GM19025 (cell line): ENCODE measurements around the gene ULK4.
"Not testable (repeated sequence)": the region's sequence is repeated elsewhere in the genome, so short reads cannot be mapped to it uniquely, and the experiment has no call there.

Experiments used
- ATAC-seq: cut with Tn5 transposase; IDR thresholded peaks from one replicate; pipeline ENCODE4 v1.9.1; 2021; ENCODE audit warnings: mild to moderate bottlenecking, low read depth, moderate library complexity; ENCODE audit not compliant: unreplicated experiment

The ULK4 gene

GRCh38 chr3:41874022-41874421 is 87.9 kb downstream of the ULK4 start:
- no peak for ATAC-seq

DNA sequence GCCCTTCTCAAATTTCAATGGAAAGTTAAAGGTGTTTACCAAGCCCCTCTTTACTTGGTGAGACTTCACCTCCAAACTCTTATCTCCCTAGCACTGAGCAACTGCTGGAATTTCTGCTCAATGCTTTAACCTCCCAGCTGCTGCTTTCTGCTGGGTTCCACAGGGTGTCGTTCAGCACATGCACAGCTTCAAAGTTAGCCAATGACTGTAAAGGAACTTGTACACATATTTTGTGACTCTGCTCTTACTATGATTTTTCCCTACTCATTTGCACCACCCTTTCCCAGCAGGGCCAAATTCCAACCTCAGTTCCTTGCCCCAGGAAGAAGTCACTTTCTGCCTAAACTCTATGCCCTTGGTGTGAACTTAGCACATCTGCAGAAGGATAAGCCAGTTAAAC is 89.7 kb downstream of the ULK4 start:
- no peak for ATAC-seq

- no peak for ATAC-seq
Observed at GRCh38 chr3:41867533-41867932, 94.4 kb downstream of the ULK4 start.

GRCh38 chr3:41866298-41866697 is 95.6 kb downstream of the ULK4 start:
- no peak for ATAC-seq

DNA sequence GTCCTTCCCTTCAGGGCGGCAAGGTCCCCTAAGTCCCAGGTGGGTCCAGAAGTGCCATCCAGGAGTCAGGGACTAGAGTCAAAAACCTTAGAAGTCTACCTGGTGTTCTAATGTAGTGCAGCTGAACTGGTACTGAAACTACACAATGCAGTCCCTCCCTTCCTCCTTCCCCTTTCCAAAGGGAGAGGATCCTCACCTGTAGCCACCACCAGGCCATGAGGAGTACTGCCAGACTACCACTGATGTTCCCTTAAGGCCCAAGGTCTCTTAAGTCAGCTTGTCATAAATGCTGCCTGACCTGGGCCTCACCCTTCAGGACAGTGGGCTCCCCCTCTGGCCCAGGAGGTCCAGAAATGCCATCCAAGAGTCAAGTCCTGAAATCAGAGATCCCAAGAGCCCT is 98.9 kb downstream of the ULK4 start:
- no peak for ATAC-seq

GRCh38 chr3:41860489-41860888 is 101.4 kb downstream of the ULK4 start:
- not testable (repeated sequence) for ATAC-seq

DNA sequence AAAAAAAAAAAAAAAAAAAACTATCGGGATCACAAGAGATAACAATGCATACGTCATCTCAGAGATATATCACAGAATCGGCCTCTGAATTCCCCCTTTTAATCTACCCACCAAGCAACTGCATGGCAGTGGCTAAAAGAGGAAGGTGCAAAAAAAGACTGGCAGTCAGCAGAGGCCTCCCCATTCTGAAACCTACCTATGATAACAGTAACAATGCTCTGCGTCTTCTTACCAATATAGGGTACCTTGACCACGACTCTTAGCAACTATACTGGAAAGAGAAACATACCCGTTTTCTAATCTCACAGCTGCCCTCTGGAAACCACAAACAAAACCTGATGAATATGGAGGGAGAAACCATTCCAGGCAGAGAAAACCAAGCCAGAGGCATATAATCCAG is 106.9 kb downstream of the ULK4 start:
- ATAC-seq = no peak

GRCh38 chr3:41853540-41854196 is 108.2 kb downstream of the ULK4 start:
- ATAC-seq = no peak

DNA sequence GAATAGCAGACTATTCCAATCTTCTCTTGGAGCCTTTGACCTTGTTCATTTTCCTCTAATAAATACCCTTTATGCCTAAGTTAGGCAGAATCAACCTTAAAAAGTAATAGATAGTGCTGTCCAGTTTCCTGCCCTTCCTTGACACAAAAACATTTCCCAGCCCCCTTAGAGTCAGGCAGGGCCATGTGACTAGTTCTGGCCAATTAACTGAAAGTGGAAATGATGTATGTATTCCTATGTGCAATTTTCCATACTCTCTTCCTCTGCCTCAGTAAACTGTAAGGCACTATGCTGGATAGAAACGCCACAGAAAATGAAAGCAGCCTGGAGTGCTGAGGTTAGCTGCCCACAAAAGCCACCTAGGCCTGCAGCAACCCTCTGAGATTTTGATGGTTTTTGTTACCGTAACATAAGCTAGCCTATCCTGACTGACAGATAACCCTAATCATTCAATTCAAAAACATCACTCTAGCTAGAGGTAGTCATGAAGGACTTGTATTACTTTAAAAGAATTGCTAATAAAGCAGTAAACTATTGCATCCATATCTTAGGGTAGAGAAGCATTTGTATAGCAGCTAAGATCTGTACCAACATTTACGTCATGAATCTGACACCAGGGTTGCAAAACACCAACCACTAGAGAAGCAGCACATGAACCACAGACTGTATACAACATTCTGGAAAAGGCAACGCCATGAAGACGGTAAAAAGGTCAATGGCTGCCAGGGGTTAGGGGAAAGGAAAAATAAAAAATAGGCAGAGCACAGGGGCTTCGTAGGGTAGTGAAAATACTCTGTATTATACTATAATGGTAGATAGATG is 112.9 kb downstream of the ULK4 start:
- ATAC-seq = no peak

DNA sequence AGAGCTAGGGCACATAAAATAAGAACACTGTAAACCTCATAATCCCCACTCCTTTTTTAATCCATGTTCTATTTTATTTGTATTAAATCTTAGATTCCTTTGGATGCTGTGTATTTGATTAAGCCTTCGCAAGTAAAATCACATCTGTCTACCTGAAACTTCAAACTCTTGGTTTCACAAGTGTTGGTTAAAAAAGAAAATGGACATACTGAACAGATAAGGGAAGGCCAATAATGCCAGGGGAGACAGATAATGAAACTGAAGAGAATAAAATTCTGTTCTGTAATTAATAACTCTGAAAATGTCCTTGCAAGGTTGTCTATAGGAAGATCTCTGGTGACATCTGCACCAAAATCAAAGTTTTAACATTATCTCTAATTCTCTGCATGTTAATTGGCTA is 114.2 kb downstream of the ULK4 start:
- ATAC-seq = no peak

DNA sequence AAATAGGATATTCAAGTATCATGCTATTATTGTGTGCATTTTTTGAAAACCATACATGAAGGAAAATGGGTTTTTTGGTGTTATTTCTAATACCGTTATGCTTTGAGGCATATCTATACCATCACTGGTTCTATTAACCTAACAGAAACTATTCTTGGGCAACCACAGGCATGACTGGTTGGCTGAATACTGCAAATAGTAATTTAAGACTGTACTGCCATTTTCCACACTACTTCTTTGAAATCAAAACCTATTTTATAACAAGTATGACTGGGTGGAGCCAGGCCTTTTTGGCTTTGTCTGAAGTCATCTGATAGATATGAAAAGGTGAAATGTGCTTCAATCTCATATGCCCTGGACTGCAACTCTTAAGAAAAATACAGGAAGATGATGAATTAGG is 115.1 kb downstream of the ULK4 start:
- no peak for ATAC-seq

DNA sequence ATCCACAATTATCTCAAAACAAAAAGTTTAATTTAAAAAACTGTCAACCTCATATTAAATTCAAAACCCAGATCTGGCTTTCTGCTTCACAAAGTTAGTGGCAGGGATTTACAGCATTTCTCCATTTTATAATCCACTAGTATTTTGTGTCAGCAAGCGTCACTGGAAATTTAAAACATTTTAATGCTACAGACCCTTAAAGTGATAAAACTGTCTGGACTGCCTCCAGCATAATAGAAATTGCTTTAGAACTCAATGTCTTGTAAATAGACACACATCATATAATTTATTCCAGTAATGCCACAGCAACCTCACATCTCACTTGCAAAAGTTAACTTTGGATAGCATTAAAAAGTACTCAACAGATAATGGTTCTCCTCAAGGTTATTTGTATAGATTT is 116.1 kb downstream of the ULK4 start:
- ATAC-seq = no peak

DNA sequence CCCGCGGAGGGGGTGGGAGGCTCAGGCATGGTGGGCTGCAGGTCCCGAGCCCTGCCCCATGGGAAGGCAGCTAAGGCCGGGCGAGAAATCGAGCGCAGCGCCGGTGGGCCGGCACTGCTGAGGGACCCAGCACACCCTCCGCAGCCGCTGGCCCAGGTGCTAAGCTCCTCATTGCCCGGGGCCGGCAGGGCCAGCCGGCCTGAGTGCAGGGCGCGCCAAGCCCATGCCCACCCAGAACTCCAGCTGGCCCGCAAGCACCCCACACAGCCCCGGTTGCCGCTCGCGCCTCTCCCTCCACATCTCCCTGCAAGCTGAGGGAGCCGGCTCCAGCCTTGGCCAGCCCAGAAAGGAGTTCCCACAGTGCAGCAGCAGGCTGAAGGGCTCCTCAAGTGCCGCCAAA is 117.6 kb downstream of the ULK4 start:
- ATAC-seq = not testable (repeated sequence)

DNA sequence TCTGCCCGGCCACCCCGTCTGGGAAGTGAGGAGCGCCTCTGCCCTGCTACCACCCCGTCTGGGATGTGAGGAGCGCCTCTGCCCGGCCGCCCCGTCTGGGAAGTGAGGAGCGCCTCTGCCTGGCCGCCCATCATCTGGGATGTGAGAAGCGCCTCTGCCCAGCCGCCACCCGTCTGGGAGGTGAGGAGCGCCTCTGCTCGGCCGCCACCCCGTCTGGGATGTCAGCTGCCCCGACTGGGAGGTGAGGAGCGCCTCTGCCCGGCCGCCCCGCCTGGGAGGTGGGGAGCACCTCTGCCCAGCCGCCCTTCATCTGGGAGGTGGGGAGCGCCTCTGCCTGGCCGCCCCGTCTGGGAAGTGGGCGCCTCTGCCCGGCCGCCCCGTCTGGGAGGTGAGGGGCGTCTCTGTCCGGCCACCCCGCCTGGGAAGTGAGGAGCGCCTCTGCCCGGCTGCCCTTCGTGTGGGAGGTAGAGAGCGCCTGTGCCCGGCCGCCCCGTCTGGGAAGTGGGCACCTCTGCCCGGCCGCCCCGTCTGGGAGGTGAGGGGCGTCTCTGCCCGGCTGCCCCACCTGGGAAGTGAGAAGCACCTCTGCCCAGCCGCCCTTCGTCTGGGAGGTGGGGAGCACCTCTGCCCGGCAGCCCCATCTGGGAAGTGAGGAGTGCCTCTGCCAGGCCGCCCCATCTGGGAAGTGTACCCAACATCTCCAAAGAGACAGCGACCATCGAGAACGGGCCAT is 120.8 kb downstream of the ULK4 start:
- ATAC-seq = not testable (repeated sequence)

DNA sequence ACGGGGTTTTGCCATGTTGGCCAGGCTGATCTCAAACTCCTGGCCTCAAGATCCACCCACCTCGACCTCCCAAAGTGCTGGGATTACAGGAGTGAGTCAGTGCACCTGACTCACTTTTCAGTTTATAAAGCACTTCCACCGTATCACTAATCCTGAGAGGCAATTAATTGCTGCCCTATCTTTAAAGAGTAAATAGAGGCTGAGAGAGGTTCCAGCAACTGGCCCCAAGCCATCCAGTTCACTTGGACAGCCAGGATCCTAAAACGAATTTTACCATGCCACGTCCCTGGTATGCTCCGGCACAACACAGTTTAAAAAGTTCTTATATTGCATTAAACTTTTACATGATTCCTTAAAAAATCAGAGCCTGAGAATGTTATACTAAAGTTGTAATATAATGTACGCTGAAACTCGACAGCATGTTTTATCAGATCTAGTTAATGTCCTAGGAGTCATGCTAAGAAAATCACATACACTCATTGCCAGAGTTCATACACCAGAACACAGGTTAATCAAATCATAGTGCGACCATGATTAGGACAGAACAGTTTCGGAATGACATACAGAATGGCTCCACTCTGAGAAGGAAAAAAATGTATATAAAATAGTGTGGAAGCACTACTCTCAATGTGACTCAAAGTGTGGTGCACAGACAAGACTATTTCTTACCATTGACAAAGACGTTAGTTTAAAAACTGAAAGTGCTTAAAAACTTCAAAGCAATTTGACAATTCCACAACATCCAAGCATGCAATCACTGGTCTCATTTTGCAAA is 125.4 kb downstream of the ULK4 start:
- ATAC-seq = no peak

GRCh38 chr3:41833628-41834027 is 128.3 kb downstream of the ULK4 start:
- ATAC-seq = no peak

DNA sequence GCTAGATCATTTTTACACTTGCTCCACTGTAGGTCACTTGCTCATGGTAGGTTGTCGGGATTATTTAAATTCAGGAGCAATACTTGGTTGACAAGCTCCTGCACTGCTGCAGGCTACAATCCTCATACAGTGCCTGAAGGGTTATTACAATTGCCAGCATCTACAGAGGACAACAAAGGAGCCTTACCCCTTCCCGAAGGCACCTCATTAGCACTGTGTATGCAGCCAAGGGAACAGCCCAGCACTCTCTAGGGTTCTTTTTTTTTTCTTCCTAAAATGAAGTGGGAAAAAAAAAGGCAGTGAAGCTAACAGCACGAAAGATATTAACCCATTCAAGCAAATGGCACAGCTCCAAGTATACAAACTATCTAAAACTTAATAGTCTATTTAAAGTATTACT is 142.7 kb downstream of the ULK4 start:
- no peak for ATAC-seq

- ATAC-seq = no peak
Observed at GRCh38 chr3:41808618-41809017, 153.3 kb downstream of the ULK4 start.

DNA sequence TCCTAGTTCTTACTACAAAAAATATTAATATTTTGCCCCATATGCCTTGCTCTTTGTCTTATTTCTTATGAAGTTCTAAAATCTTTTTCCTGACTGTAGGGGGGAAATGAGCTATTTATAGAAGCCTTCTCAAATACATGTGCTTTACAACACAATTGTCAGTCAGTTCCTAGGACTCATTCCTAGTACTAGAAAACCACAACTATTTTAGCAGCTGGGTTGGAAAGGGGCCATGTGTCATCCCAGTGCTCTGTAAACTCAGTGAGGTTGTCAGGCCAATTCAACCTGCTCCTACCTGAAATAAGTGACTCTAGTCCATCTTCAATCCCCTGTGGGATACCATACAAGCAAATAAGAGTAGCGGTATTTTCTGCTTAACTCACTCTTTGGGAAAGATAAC is 153.8 kb downstream of the ULK4 start:
- no peak for ATAC-seq

DNA sequence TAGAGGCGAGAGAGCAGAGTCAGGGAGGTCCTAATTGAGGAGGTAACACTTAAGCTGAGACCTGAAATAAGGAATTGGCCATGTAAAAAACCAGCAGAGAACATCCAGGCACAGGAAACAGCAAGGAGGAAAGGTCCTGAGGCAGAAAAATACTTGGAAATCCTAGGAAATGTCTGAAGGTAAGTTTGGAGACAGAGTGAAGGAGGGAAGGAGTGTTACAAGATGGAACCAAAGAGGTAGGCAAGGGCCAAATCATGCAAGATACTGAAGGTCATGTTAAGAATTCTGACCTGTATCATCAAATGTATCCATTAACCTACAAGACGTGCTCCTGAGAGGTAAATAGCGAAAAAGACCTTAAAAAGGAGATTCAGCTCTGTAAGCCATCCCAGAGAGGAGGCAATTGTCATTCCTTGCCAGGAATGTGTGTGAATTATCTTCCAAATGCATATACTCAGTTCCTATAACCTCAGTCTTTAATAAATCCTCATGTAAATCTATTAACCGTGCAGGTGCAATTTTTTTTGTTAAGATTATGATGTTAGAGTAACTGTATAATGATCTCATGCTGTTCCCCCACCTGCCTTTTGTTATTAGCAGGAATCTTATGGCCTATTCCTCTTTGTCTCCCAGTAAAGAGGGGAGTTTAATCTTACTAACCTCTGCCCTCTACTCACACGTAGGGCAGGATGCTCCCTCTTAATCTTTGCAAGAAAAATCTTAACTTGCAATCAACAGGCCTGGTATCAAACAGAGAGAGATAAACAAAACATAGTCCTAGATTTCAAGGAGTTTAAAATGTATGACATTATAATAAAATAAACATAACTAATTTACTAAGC is 166.9 kb downstream of the ULK4 start:
- ATAC-seq = no peak
